GM12878 (cell line): ENCODE data around the gene BATF. TPM values are rescaled to one million over a fixed set of nuclear protein-coding genes. Genes with fewer than 3 reads are reported as not detected.

Experiments used
- ATAC-seq: fragments of 200-7000 bp; cut with Tn5 transposase; 3 replicates; pipeline ENCODE4 v1.9.1; 2020; ENCODE audit warnings: mild to moderate bottlenecking, moderate library complexity
- BruUV-seq: library from RNA; stranded (reverse); fragments of 400-500 nt; replicated peaks from 2 replicates; lab custom pipeline; 2021; lab: Mats Ljungman, UMichigan
- CTCF ChIA-PET: fragments of 300-600 bp; sonication (Branson Sonifier 250); formaldehyde crosslinking; extraction: SDS; loops from one replicate; lab custom pipeline; 2021; ENCODE audit warnings: inconsistent platforms; lab: Yijun Ruan, JAX
- POLR2A ChIA-PET: fragments of 350-600 bp; formaldehyde crosslinking; extraction: SDS; loops from one replicate; lab custom pipeline; 2021; ENCODE audit warnings: inconsistent platforms; lab: Charles Lee
- RAD21 ChIA-PET: fragments of 300-600 bp; sonication (Branson Sonifier 250); formaldehyde crosslinking; loops from one replicate; lab custom pipeline; 2023; ENCODE audit warnings: antibody characterized with exemption; ENCODE audit not compliant: unreplicated experiment; lab: Charles Lee
- SMC1A ChIA-PET: fragments of 300-600 bp; sonication (Branson Sonifier 250); formaldehyde crosslinking; loops from one replicate; lab custom pipeline; 2023; ENCODE audit not compliant: unreplicated experiment, uncharacterized antibody; lab: Charles Lee
- DNase-seq: peaks from one replicate; pipeline ENCODE4 v3.0.0-alpha.2; 2011; ENCODE audit warnings: low read depth, low spot score
- FAIRE-seq: peaks from 3 replicates; lab custom pipeline; 2011; peaks lifted over from hg19 to GRCh38; lab: Jason Lieb, UNC
- H2AFZ ChIP-seq: 2 replicates; pipeline ENCODE4 v1.6.0; 2011; ENCODE audit warnings: low read depth, low read length, control low read depth; ENCODE audit not compliant: control insufficient read depth
- H3K27ac ChIP-seq: 2 replicates; pipeline ENCODE4 v1.5.1; 2011; ENCODE audit warnings: control low read depth; ENCODE audit not compliant: control insufficient read depth, insufficient read depth
- H3K27me3 ChIP-seq, 2 experiments: replicated peaks in 1 of 2; 2 replicates each; pipeline versions ENCODE4 v1.6.0 to v1.6.1; 2011; ENCODE audit warnings: low read length in 1 of 2; ENCODE audit not compliant: control insufficient read depth in 2 of 2, insufficient read depth in 2 of 2
- H3K36me3 ChIP-seq, 2 experiments: 2 replicates each; pipeline ENCODE4 v1.5.1; 2011; ENCODE audit warnings: low read length in 1 of 2; ENCODE audit not compliant: control insufficient read depth in 2 of 2, insufficient read depth in 2 of 2
- H3K4me1 ChIP-seq: 2 replicates; pipeline ENCODE4 v1.6.1; 2011; ENCODE audit warnings: mild to moderate bottlenecking, low read length, moderate library complexity, mixed read lengths; ENCODE audit not compliant: control insufficient read depth, insufficient read depth
- H3K4me2 ChIP-seq: 2 replicates; pipeline ENCODE4 v1.6.0; 2011; ENCODE audit warnings: control low read depth; ENCODE audit not compliant: control insufficient read depth, insufficient read depth
- H3K4me3 ChIP-seq: fragments of 200-600 bp; sonication (generic); 2 replicates; pipeline ENCODE4 v1.5.1; 2016
- H3K79me2 ChIP-seq: 2 replicates; pipeline ENCODE4 v1.6.0; 2011; ENCODE audit warnings: low read length; ENCODE audit not compliant: control insufficient read depth, insufficient read depth
- H3K9ac ChIP-seq: 2 replicates; pipeline ENCODE4 v1.8.0; 2011; ENCODE audit warnings: low read length, control low read depth, mixed read lengths; ENCODE audit not compliant: control insufficient read depth, insufficient read depth
- H3K9me3 ChIP-seq: replicated peaks from 3 replicates; pipeline ENCODE4 v1.5.1; 2011; ENCODE audit warnings: mild to moderate bottlenecking, low read length; ENCODE audit not compliant: control insufficient read depth, insufficient read depth
- H4K20me1 ChIP-seq: 2 replicates; pipeline ENCODE4 v1.6.0; 2011; ENCODE audit not compliant: control insufficient read depth, insufficient read depth
- BACH1 ChIP-seq: fragments of 450-650 bp; IDR thresholded peaks from 2 replicates; pipeline ENCODE4 v1.6.1; 2017; ENCODE audit warnings: mild to moderate bottlenecking, borderline replicate concordance
- CBX5 ChIP-seq: sonication (generic); IDR thresholded peaks from 2 replicates; pipeline ENCODE4 v1.6.1; 2016; ENCODE audit warnings: low read depth, moderate library complexity, mild to moderate bottlenecking, inconsistent platforms
- EGR1 ChIP-seq, 2 experiments: IDR thresholded peaks; 1 replicate in 1 of 2; 2 replicates in 1 of 2; pipeline ENCODE4 v1.6.1; 2011 to 2012; ENCODE audit warnings: low read depth in 2 of 2, low read length in 2 of 2, borderline replicate concordance in 1 of 2, mild to moderate bottlenecking in 1 of 2, moderate library complexity in 1 of 2
- MTA3 ChIP-seq: IDR thresholded peaks from 2 replicates; pipeline ENCODE4 v1.6.1; 2012; ENCODE audit warnings: low read length, inconsistent platforms, borderline replicate concordance
- MXI1 ChIP-seq: fragments of 150-350 bp; IDR thresholded peaks from 2 replicates; pipeline ENCODE4 v1.6.1; 2011; ENCODE audit warnings: low read depth, mild to moderate bottlenecking, inconsistent platforms, low read length, improper control_type of control experiment
- MYC ChIP-seq: IDR thresholded peaks from 2 replicates; pipeline ENCODE4 v1.6.1; 2011; ENCODE audit warnings: mild to moderate bottlenecking, low read length, moderate library complexity, inconsistent platforms; ENCODE audit not compliant: insufficient read depth, insufficient replicate concordance, insufficient read length, severe bottlenecking
- PAX8 ChIP-seq: fragments of 450-650 bp; IDR thresholded peaks from 2 replicates; pipeline ENCODE4 v1.6.1; 2017; ENCODE audit warnings: mild to moderate bottlenecking, moderate library complexity
- PKNOX1 ChIP-seq: fragments of 450-650 bp; IDR thresholded peaks from 2 replicates; pipeline ENCODE4 v1.6.1; 2016; ENCODE audit warnings: mild to moderate bottlenecking
- PML ChIP-seq: IDR thresholded peaks from 2 replicates; pipeline ENCODE4 v1.6.1; 2012; ENCODE audit warnings: low read length, inconsistent platforms
- RBBP5 ChIP-seq: fragments of 200-600 bp; sonication (generic); conservative IDR thresholded peaks from 2 replicates; pipeline ENCODE4 v1.6.1; 2016
- SP1 ChIP-seq: IDR thresholded peaks from one replicate; pipeline ENCODE4 v1.6.1; 2011; ENCODE audit warnings: low read depth, low read length
- ZNF207 ChIP-seq: fragments of 450-650 bp; IDR thresholded peaks from 2 replicates; pipeline ENCODE4 v1.6.1; 2014; ENCODE audit warnings: antibody characterized with exemption, mild to moderate bottlenecking, borderline replicate concordance
- WGBS: methylation state at CpG from one replicate; pipeline ENCODE4 v1.1.6; 2016; ENCODE audit warnings: low lambda C conversion rate; ENCODE audit not compliant: insufficient replicate concordance, insufficient coverage; ENCODE audit errors: missing lambda C conversion rate; 5-methylcytosine and 5-hydroxymethylcytosine counted together
- in situ Hi-C: fragments of 300-500 bp; cut with MboI; formaldehyde crosslinking; loops from 9 replicates; pipeline ENCODE4 v1.14.3; 2018; ENCODE audit warnings: mixed read lengths
- intact Hi-C: fragments of 100-400 bp; cut with micrococcal nuclease; formaldehyde crosslinking; loops from one replicate; pipeline ENCODE4 v1.14.2; 2022; ENCODE audit not compliant: unreplicated experiment
- polyA plus RNA-seq, 11 experiments: library from polyadenylated mRNA; depleted of rRNA in 4 of 11; unstranded in 6 of 11; stranded (reverse) in 5 of 11; fragments of >200 nt; fragmentation: Nextera tagmentation in 4 of 11; fragmentation: Illumina TruSeq in 1 of 11; extraction: Ambion mirVana in 4 of 11; extraction: Trizol in 1 of 11; gene quantifications; 1 replicate in 1 of 11; 2 replicates in 10 of 11; pipeline versions ENCODE4 v1.2.1 to v1.2.3, GENCODE V29; 2011 to 2016; ENCODE audit warnings: inconsistent platforms in 2 of 11, missing spikeins in 2 of 11, low read depth in 1 of 11
- total RNA-seq, 4 experiments: library from RNA; depleted of rRNA in 3 of 4; stranded (reverse); fragments of >200 nt in 3 of 4; fragmentation: Illumina TruSeq in 1 of 4; extraction: Trizol in 1 of 4; gene quantifications; 2 replicates each; pipeline versions ENCODE4 v1.2.1 to v1.2.3, GENCODE V29; 2013 to 2021
- TF ChIP-seq, protein P1 (sequence below): IDR thresholded peaks from 2 replicates; pipeline ENCODE4 v1.6.1; 2011; ENCODE audit warnings: borderline replicate concordance, low read depth, mild to moderate bottlenecking, moderate library complexity, mixed read lengths, low read length; ENCODE audit not compliant: insufficient read depth; ENCODE audit errors: extremely low read length
- TF ChIP-seq, protein P2 (sequence below): fragments of 450-650 bp; IDR thresholded peaks from 2 replicates; pipeline ENCODE4 v1.6.1; 2018; ENCODE audit warnings: mild to moderate bottlenecking, low read depth, moderate library complexity; ENCODE audit not compliant: partially characterized antibody
- TF ChIP-seq, protein P3 (sequence below): IDR thresholded peaks from 2 replicates; pipeline ENCODE4 v1.6.1; 2011; ENCODE audit warnings: low read depth, mild to moderate bottlenecking, low read length, moderate library complexity, borderline replicate concordance; ENCODE audit errors: extremely low read depth
- TF ChIP-seq, protein P4 (sequence below): IDR thresholded peaks from 2 replicates; pipeline ENCODE4 v1.6.1; 2012; ENCODE audit warnings: low read depth, low read length, improper control_type of control experiment

The BATF gene
- total and polyA plus RNA-seq, 10 of the 15 experiments (the other 5 are each of a cell fraction or from before 2014, with no cell fraction given): 10.0 to 154 (median 103) TPM

GRCh38 chr14:75570797-75571196 lies 48.5 kb downstream of the BATF start (continued):
- TF ChIP-seq, protein P1, sequence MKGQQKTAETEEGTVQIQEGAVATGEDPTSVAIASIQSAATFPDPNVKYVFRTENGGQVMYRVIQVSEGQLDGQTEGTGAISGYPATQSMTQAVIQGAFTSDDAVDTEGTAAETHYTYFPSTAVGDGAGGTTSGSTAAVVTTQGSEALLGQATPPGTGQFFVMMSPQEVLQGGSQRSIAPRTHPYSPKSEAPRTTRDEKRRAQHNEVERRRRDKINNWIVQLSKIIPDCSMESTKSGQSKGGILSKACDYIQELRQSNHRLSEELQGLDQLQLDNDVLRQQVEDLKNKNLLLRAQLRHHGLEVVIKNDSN: no peak
- TF ChIP-seq, protein P2, sequence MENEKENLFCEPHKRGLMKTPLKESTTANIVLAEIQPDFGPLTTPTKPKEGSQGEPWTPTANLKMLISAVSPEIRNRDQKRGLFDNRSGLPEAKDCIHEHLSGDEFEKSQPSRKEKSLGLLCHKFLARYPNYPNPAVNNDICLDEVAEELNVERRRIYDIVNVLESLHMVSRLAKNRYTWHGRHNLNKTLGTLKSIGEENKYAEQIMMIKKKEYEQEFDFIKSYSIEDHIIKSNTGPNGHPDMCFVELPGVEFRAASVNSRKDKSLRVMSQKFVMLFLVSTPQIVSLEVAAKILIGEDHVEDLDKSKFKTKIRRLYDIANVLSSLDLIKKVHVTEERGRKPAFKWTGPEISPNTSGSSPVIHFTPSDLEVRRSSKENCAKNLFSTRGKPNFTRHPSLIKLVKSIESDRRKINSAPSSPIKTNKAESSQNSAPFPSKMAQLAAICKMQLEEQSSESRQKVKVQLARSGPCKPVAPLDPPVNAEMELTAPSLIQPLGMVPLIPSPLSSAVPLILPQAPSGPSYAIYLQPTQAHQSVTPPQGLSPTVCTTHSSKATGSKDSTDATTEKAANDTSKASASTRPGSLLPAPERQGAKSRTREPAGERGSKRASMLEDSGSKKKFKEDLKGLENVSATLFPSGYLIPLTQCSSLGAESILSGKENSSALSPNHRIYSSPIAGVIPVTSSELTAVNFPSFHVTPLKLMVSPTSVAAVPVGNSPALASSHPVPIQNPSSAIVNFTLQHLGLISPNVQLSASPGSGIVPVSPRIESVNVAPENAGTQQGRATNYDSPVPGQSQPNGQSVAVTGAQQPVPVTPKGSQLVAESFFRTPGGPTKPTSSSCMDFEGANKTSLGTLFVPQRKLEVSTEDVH: no peak

DNA sequence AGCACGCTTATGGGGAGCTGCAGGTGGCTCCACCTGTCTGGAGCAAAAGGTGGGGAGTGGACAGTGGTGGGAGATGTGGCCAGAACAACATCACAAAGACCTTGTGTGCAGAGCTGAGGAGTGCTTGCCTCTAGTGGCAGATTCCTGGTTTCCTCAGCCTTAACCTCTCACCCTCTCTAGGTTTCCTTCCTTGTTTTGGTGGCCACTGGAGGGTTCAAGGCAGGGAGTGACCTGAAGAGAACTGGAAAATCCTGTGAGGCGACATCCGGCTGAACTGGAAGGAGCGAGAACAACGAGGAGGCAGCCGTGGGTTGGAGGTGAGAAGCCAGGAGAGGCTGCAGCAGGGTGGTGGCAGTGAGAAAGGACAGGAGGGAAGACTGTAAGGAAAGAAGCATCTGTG lies 49.8 kb downstream of the BATF start:
- H3K79me2 ChIP-seq: no peaks in the 10 kb centered on the region
- H3K27ac ChIP-seq: no peak overlapping the region
- peaks cover 22% of the 10 kb centered on the region for H3K4me1 ChIP-seq
- FAIRE-seq (no peak), DNase-seq (no peak), ATAC-seq (no peak)
- ChIA-PET RAD21 (interaction anchor here (0.6 to 2.5 kb wide), 4 partner anchors 11 to 105 kb away, joined by 3 to 16 read pairs (median 5); no protein-coding TSS in a partner anchor), SMC1A (interaction anchor here (0.6 to 12.4 kb wide), 6 partner anchors 56 to 413 kb away, joined by 3 to 375 read pairs (median 4); partner anchors contain the start of genes ERG28 and IFT43), POLR2A (interaction anchor here (0.6 to 1.8 kb wide), 2 partner anchors 11 to 29 kb away, joined by 3 to 5 read pairs; no protein-coding TSS in a partner anchor), CTCF (interaction anchor here (0.6 to 14.9 kb wide), 8 partner anchors 11 to 335 kb away, joined by 3 to 578 read pairs (median 6); partner anchors contain the start of genes BATF, ERG28 and TTLL5)
- 80% methylated on average over 6 of the region's 6 CpGs for WGBS
- no peaks in the 10 kb centered on the region for H3K27me3 ChIP-seq
- no peak overlapping the region for H2AFZ ChIP-seq
- no peak overlapping the region for H3K9ac ChIP-seq
- no TSS peak for BruUV-seq
- no peaks in the 10 kb centered on the region for H3K9me3 ChIP-seq
- H3K4me3 ChIP-seq: no peak overlapping the region
- intact Hi-C loops: loop anchor here (10.0 kb wide), 1 partner anchor 413 kb away; the partner anchor contains the start of genes IFT43 and TGFB3
- no peaks in the 10 kb centered on the region for H3K36me3 ChIP-seq
- no peaks in the 10 kb centered on the region for H4K20me1 ChIP-seq
- H3K4me2 ChIP-seq: no peak overlapping the region
- in situ Hi-C loops: loop anchor here (10.0 kb wide), 1 partner anchor 413 kb away; the partner anchor contains the start of genes IFT43 and TGFB3
- TF ChIP-seq PML (no peak), PAX8 (no peak), SP1 (no peak), MYC (no peak), RBBP5 (no peak), CBX5 (no peak), MXI1 (no peak), PKNOX1 (no peak), ZNF207 (no peak), EGR1 (IDR thresholded peaks at IDR 0.05; ENCODE audit: borderline replicate concordance in 1 of 2, low read depth in 2 of 2, low read length in 2 of 2) (no peak), MTA3 (no peak), BACH1 (no peak)
- TF ChIP-seq, protein P3, sequence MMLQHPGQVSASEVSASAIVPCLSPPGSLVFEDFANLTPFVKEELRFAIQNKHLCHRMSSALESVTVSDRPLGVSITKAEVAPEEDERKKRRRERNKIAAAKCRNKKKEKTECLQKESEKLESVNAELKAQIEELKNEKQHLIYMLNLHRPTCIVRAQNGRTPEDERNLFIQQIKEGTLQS: no peak
- TF ChIP-seq, protein P4, sequence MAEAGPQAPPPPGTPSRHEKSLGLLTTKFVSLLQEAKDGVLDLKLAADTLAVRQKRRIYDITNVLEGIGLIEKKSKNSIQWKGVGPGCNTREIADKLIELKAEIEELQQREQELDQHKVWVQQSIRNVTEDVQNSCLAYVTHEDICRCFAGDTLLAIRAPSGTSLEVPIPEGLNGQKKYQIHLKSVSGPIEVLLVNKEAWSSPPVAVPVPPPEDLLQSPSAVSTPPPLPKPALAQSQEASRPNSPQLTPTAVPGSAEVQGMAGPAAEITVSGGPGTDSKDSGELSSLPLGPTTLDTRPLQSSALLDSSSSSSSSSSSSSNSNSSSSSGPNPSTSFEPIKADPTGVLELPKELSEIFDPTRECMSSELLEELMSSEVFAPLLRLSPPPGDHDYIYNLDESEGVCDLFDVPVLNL: no peak
